WERI-Rb-1 (cell line): ENCODE data around the gene ARMC9.

ENCODE experiments used
- DNase-seq: peaks from one replicate; pipeline ENCODE4 v3.0.0-alpha.2; 2020
- H3K27ac ChIP-seq: fragments of 250-450 bp; sonication (Bioruptor Pico); 2 replicates; pipeline ENCODE4 v1.5.1; 2020; ENCODE audit warnings: mild to moderate bottlenecking, moderate library complexity
- H3K27me3 ChIP-seq: fragments of 250-450 bp; sonication (Bioruptor Pico); 2 replicates; pipeline ENCODE4 v1.5.1; 2021; ENCODE audit warnings: mild to moderate bottlenecking, low read depth, moderate library complexity; ENCODE audit not compliant: insufficient read depth, severe bottlenecking
- H3K36me3 ChIP-seq: fragments of 250-450 bp; sonication (Bioruptor Pico); 2 replicates; pipeline ENCODE4 v1.5.1; 2020; ENCODE audit warnings: mild to moderate bottlenecking, moderate library complexity
- H3K4me3 ChIP-seq: 2 replicates; pipeline ENCODE4 v1.5.1; 2011; ENCODE audit warnings: low read depth, mild to moderate bottlenecking, control low read depth, low read length
- H3K9me3 ChIP-seq: fragments of 250-450 bp; sonication (Bioruptor Pico); 2 replicates; pipeline ENCODE4 v1.5.1; 2021; ENCODE audit warnings: mild to moderate bottlenecking, moderate library complexity; ENCODE audit not compliant: severe bottlenecking
- CTCF ChIP-seq: IDR thresholded peaks from 2 replicates; pipeline ENCODE4 v1.5.1; 2011; ENCODE audit warnings: low read depth, mild to moderate bottlenecking, control low read depth, inconsistent platforms, low read length

The ARMC9 gene

GRCh38 chr2:231308219-231308618, 109.8 kb downstream of the ARMC9 start:
- Histone ChIP-seq H3K27me3 (no peaks in the 10 kb centered on the region), H3K27ac (no peak overlapping the region), H3K9me3 (no peaks in the 10 kb centered on the region), H3K4me3 (no peak overlapping the region), H3K36me3 (no peaks in the 10 kb centered on the region)
- DNase-seq = no peak
- TF ChIP-seq CTCF = no peak

GRCh38 chr2:231308631-231309428, 110.4 kb downstream of the ARMC9 start:
- DNase-seq = no peak
- TF ChIP-seq CTCF = no peak
- no peaks in the 10 kb centered on the region for H3K36me3 ChIP-seq
- no peak overlapping the region for H3K4me3 ChIP-seq
- no peaks in the 10 kb centered on the region for H3K9me3 ChIP-seq
- H3K27me3 ChIP-seq = no peaks in the 10 kb centered on the region
- H3K27ac ChIP-seq = no peak overlapping the region

- Histone ChIP-seq H3K27ac (no peak overlapping the region), H3K9me3 (no peaks in the 10 kb centered on the region), H3K36me3 (no peaks in the 10 kb centered on the region), H3K27me3 (no peaks in the 10 kb centered on the region), H3K4me3 (no peak overlapping the region)
- TF ChIP-seq CTCF = no peak
- no peak for DNase-seq
Measured at GRCh38 chr2:231312066-231312465, 113.6 kb downstream of the ARMC9 start.

- no peaks in the 10 kb centered on the region for H3K27me3 ChIP-seq
- TF ChIP-seq CTCF = no peak
- no peak overlapping the region for H3K4me3 ChIP-seq
- H3K27ac ChIP-seq = no peak overlapping the region
- no peak for DNase-seq
- no peaks in the 10 kb centered on the region for H3K9me3 ChIP-seq
- H3K36me3 ChIP-seq = no peaks in the 10 kb centered on the region
Measured at GRCh38 chr2:231315896-231316295, 117.5 kb downstream of the ARMC9 start.

GRCh38 chr2:231317579-231317978, 119.1 kb downstream of the ARMC9 start:
- Histone ChIP-seq H3K27me3 (no peaks in the 10 kb centered on the region), H3K4me3 (no peak overlapping the region), H3K36me3 (no peaks in the 10 kb centered on the region), H3K9me3 (no peaks in the 10 kb centered on the region), H3K27ac (no peak overlapping the region)
- no peak for TF ChIP-seq CTCF
- DNase-seq = no peak

- no peak overlapping the region for H3K4me3 ChIP-seq
- no peak overlapping the region for H3K27ac ChIP-seq
- DNase-seq = no peak
- H3K9me3 ChIP-seq = no peaks in the 10 kb centered on the region
- H3K27me3 ChIP-seq = no peaks in the 10 kb centered on the region
- TF ChIP-seq CTCF = no peak
- H3K36me3 ChIP-seq = no peaks in the 10 kb centered on the region
Measured at GRCh38 chr2:231318436-231318835, 120.0 kb downstream of the ARMC9 start.
